SK-N-DZ (cell line): ENCODE data around the gene TENM3.

Experiments used
- DNase-seq: peaks from one replicate; pipeline ENCODE4 v3.0.0-alpha.2; 2015; ENCODE audit warnings: low spot score

The TENM3 gene

DNA sequence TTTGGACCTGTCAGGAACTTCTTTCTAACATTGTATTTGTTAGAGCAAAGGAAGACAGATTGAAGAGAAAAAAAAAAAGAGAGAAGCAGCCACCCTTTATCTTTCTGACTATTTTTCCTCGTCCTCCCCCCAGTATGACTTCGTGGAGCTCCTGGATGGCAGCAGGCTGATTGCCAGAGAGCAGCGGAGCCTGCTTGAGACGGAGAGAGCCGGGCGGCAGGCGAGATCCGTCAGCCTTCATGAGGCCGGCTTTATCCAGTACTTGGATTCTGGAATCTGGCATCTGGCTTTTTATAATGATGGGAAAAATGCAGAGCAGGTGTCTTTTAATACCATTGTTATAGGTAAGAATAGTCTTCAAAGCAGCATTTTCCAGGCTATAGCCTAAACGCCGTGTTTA, 436.3 kb downstream of the TENM3 start:
- no peak for DNase-seq

DNA sequence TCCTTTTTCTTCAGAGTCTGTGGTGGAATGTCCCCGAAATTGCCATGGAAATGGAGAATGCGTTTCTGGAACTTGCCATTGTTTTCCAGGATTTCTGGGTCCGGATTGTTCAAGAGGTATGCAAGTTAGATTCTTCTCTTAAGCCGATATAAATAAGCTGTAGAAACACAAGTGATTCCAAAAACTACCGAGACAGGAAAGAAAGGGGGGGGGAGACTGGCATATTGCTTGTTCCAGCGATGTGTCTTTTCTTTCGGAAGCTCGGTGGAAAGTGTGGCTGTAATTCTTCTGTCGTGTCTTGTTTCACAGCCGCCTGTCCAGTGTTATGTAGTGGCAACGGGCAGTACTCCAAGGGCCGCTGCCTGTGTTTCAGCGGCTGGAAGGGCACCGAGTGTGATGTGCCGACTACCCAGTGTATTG, 437.0 kb downstream of the TENM3 start:
- no peak for DNase-seq

- DNase-seq, result no peak
Observed at GRCh38 chr4:182683661-182684060, 440.5 kb downstream of the TENM3 start.

DNA sequence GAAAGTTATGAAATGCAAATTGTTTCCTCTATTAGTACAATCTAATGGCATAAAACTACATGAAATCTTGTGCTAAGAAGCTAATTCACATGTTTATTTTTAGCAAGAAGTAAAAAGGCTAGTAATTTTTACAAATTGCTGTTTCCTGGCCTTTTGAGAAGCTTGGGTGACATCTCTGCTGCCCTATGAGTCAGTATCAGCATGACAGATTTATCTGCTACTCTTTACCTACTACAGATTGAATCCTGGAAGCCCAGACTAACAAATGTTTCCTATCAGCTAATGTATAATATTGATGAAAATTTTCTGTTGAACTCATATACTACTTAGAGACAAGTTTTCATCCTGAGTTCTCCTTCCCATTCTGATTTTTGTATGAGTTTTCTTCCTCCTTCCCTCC, 441.6 kb downstream of the TENM3 start:
- no peak for DNase-seq

GRCh38 chr4:182688081-182688480, 444.9 kb downstream of the TENM3 start:
- DNase-seq, result no peak

DNA sequence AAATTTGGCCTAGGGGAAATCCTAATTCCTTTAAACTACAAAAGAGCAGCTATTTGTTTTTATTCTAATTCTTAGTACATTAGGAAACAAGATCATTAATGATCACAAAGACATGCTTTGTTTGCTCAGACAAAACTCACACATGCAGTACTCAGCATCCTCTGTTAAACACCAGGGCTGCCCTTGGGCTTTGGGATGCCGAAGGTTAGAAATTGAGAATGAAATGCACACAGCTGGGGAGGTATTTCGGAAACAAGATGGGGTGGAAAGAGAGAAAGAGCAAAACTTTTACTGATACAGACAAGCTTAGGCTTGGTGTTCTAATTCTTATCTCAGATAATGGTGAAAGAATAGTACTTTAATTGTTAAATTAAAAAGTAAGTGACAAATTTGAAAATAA, 451.3 kb downstream of the TENM3 start:
- DNase-seq, result no peak

GRCh38 chr4:182695009-182695408, 451.8 kb downstream of the TENM3 start:
- DNase-seq, result no peak

GRCh38 chr4:182695842-182696241, 452.6 kb downstream of the TENM3 start:
- DNase-seq, result no peak

- DNase-seq, result no peak
Observed at GRCh38 chr4:182697094-182697493, 453.9 kb downstream of the TENM3 start.

DNA sequence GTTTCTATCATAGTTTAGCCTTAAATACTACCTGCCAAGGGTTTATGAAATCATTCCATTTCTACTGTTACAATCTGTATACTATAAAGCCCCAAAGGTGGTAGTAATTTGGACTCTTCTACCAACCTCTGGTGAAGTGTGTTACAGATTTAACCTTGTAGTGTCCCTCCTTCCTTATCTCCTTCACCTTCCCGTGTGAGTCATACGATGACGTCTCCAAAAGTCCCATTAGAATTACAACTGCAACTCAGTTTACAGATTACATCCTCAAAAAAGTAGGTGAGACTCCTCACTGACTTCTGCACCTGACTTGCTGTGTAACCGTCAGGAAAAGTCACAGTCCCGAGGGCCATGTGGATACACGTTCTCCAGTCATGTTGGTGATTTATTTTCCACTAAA, 455.0 kb downstream of the TENM3 start:
- no peak for DNase-seq

- no peak for DNase-seq
Observed at GRCh38 chr4:182699201-182699600, 456.0 kb downstream of the TENM3 start.

DNA sequence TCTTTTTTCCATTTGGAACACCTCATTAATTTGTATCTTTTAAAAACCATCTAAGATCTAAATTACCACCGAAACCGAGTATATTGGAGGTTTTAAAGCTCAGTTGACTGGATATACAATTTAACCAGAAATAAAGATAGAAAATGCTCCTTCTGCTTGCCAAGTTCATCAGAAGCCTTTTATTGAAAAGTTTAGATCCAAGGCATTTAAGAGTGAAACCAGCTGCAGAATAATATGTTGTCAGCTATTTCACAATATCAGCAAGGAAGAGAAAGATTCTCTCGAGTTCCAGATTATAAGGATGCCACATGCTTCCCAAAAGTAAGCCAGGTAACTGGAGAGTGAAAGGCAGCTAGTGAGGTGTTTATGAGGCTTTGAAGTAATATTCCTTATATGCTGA, 456.6 kb downstream of the TENM3 start:
- DNase-seq, result no peak

- no peak for DNase-seq
Observed at GRCh38 chr4:182700362-182701160, 457.4 kb downstream of the TENM3 start.

DNA sequence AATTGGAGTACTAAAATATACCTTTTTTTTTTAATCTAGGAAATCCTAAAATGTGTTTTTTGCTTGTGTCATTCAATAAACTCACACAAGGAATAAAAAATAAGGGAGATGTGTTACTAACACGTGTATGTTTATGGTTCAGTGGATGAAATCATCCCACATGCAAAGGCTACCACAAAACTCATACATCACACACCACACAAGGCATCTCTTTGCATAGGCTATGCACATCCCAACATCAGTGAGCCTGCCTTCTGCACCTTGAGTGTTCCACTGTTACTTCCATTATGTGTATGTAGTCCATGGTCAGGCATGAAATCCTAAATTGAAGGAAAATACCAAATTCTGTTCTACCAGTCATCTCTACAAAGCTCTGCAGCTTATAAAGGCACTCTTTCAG, 460.9 kb downstream of the TENM3 start:
- DNase-seq, result no peak

GRCh38 chr4:182704948-182705347, 461.7 kb downstream of the TENM3 start:
- no peak for DNase-seq

DNA sequence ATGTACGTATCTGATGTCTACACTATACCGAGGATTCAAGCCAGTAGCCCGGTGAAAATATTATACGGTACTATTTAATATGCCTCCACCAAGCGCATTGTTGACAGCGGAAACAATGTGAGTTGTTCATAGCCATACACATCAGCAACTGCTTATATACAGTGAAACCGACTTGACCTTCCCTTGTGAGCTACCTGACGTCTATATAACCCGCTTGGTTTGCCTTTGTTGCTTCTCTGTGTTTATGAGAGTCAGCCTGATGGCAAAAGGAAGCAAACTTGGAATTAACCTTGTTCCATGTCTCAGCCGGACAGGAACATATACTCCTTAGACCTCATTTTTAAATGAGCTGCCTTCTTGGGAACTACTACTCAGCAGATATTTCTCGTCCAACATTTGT, 462.2 kb downstream of the TENM3 start:
- DNase-seq, result no peak

- DNase-seq, result no peak
Observed at GRCh38 chr4:182711211-182711610, 468.0 kb downstream of the TENM3 start.

DNA sequence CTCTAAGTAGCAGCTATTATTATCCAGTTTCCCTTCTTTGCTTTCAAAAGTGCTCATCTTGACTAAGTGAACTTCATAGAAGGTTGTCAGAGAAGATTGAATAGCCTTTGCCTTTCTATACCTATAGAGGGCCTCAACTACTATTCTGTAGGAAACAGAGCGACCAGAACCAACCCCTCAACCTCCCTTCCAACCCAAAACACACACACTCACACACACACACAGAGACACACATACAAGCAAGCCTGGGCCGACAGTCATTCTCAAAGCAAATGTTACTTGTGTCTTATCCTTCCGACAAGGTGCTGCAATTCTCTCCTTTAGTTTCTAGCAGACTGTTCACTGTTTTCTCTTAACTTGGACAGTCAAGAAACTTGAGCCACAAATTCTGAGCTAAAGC, 472.3 kb downstream of the TENM3 start:
- no peak for DNase-seq

GRCh38 chr4:182716192-182716591, 473.0 kb downstream of the TENM3 start:
- DNase-seq, result no peak

DNA sequence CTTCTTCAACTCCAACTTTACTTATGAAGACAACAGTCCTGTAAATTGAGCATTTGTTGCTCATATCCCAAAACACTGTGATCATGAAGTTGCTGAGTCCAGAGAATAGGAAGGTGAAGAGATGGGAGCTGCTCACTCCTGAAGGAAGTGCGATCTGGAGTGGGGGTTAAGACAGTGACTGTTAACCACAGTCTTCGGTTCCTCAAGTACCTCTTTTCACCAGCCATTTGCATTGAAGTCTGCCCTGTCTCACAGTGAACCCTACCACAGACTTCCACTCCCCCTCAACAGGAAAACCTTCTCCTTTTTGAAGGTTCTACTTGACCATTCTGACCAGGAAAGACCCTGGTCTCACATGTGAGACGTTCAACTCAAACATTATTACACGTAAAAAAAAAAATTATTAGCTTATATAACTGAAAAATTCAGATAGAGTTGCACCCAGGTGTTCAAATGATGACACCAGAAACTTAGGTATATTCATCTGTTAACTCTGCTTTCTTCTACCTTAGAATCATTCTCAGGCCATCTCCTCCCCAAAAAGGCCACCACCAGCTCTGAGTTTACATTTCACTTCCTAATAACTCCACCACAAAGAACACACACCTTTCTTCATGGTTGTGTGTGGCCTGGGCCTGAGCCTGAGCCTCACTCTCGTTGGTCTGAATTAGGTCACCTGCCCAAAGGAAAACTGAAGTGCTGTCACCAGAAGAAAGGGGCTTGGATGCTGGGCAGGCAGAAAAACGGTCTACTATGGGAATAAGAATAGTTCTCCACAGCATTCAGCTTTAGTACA, 474.8 kb downstream of the TENM3 start:
- DNase-seq, result no peak

GRCh38 chr4:182724414-182724813, 481.2 kb downstream of the TENM3 start:
- no peak for DNase-seq

DNA sequence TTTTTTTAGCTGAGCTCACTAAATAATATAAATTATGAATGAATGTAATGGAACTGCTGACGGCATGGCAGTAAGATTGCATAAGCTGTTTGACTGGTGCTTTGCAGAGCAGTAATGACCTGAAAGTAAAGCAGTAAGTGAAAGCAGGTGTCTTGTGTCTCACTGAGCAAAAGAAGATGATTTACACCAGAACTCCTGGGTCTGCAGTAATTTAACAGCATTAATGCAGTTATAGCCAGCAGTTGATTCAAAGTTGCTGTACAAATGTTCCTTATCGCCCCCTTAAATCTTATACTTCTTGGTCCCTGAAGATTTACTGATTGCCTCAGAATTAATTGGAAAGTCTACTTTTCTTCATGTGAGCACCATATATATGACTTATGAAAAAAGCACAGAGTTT, 486.3 kb downstream of the TENM3 start:
- peak; percentile 94 for DNase-seq

GRCh38 chr4:182730791-182731190, 487.6 kb downstream of the TENM3 start:
- DNase-seq, result no peak
